HG02870 (cell line): ENCODE results near the gene NR2F1-AS1.
"Not testable (repeated sequence)": the region's sequence is repeated elsewhere in the genome, so short reads cannot be mapped to it uniquely, and the experiment has no call there.

Source experiments
- ATAC-seq: cut with Tn5 transposase; IDR thresholded peaks from one replicate; pipeline ENCODE4 v1.9.1; 2021; ENCODE audit warnings: mild to moderate bottlenecking, moderate library complexity; ENCODE audit not compliant: unreplicated experiment

NR2F1-AS1 gene

GRCh38 chr5:93549594-93549993, 31.4 kb downstream of the NR2F1-AS1 start:
- not testable (repeated sequence) for ATAC-seq

GRCh38 chr5:93545872-93546271, 35.1 kb downstream of the NR2F1-AS1 start:
- ATAC-seq, result no peak

GRCh38 chr5:93532370-93532769, 48.6 kb downstream of the NR2F1-AS1 start:
- no peak for ATAC-seq

GRCh38 chr5:93521815-93522214, 59.2 kb downstream of the NR2F1-AS1 start:
- not testable (repeated sequence) for ATAC-seq

- ATAC-seq, result no peak
Observed at GRCh38 chr5:93519740-93520139, 61.3 kb downstream of the NR2F1-AS1 start.

GRCh38 chr5:93517828-93518227, 63.2 kb downstream of the NR2F1-AS1 start:
- ATAC-seq, result no peak

GRCh38 chr5:93513298-93513697, 67.7 kb downstream of the NR2F1-AS1 start:
- no peak for ATAC-seq

GRCh38 chr5:93512799-93513198, 68.2 kb downstream of the NR2F1-AS1 start:
- no peak for ATAC-seq

GRCh38 chr5:93511445-93511844, 69.6 kb downstream of the NR2F1-AS1 start:
- ATAC-seq, result no peak

- ATAC-seq, result no peak
Observed at GRCh38 chr5:93510626-93511380, 70.2 kb downstream of the NR2F1-AS1 start.

- not testable (repeated sequence) for ATAC-seq
Observed at GRCh38 chr5:93505553-93505952, 75.5 kb downstream of the NR2F1-AS1 start.

- ATAC-seq, result no peak
Observed at GRCh38 chr5:93503598-93504067, 77.4 kb downstream of the NR2F1-AS1 start.

GRCh38 chr5:93497096-93497495, 83.9 kb downstream of the NR2F1-AS1 start:
- no peak for ATAC-seq

GRCh38 chr5:93479982-93480509, 101.0 kb downstream of the NR2F1-AS1 start:
- no peak for ATAC-seq

- ATAC-seq, result no peak
Observed at GRCh38 chr5:93477816-93478215, 103.2 kb downstream of the NR2F1-AS1 start.

- no peak for ATAC-seq
Observed at GRCh38 chr5:93476251-93476742, 104.7 kb downstream of the NR2F1-AS1 start.

GRCh38 chr5:93462916-93463315, 118.1 kb downstream of the NR2F1-AS1 start:
- ATAC-seq, result no peak

GRCh38 chr5:93461756-93462155, 119.3 kb downstream of the NR2F1-AS1 start:
- ATAC-seq, result no peak

GRCh38 chr5:93460286-93460685, 120.7 kb downstream of the NR2F1-AS1 start:
- ATAC-seq, result no peak

- ATAC-seq, result not testable (repeated sequence)
Observed at GRCh38 chr5:93456796-93457195, 124.2 kb downstream of the NR2F1-AS1 start.

GRCh38 chr5:93454896-93455295, 126.1 kb downstream of the NR2F1-AS1 start:
- ATAC-seq, result no peak

GRCh38 chr5:93452255-93452654, 128.8 kb downstream of the NR2F1-AS1 start:
- no peak for ATAC-seq
